Stimulated activated CD4-positive, alpha-beta T cell treated with anti-CD3 and anti-CD28 coated beads, TNF-alpha, amount 100 ng/mL, for 48 hours (primary cell): ENCODE data around the gene DNMT3B.
"Not testable (repeated sequence)": the region's sequence is repeated elsewhere in the genome, so short reads cannot be mapped to it uniquely, and the experiment has no call there.

Source experiments
- DNase-seq, 3 donors: peaks; one replicate each; pipeline ENCODE4 v3.0.0-alpha.2; 2020; ENCODE audit warnings: low read depth in 3 of 3

The DNMT3B gene

DNA sequence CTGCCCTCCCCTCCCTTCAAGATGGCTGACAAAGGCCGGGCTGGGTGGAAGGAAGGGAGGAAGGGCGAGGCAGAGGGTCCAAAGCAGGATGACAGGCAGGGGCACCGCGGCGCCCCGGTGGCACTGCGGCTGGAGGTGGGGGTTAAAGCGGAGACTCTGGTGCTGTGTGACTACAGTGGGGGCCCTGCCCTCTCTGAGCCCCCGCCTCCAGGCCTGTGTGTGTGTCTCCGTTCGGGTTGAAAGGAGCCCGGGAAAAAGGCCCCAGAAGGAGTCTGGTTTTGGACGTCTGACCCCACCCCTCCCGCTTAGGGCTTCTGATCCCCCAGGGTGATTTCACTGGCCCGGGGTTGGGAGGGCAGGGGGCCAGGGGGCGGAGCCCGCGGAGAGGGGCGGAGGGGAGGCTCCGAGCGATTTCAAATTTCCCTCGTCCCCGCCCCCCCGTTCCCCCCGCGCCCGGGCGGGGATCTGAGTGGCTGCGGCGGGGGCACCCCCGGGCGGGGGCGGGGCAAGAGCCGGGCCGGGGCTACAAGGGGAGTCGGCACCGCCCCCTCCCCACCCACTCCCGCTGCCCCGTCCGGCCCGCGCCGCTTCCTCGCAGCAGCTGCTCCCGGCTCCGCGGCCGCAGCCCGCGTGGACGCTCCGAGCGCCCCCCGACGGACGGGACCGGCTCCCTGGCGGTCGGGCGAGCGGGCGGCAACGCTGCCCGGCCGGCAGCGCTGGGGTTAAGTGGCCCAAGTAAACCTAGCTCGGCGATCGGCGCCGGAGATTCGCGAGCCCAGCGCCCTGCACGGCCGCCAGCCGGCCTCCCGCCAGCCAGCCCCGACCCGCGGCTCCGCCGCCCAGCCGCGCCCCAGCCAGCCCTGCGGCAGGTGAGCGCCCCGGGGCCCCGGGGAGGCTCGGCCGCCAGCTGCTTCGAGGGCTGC is at the start of gene DNMT3B:
TSS of gene DNMT3B (plus strand) at position 555 of the 923 bp plus-strand sequence. CDS start 17,939 bp downstream, outside the sequence.
- peak in 2 of 3 donors; percentile 39 to 68 for DNase-seq

DNA sequence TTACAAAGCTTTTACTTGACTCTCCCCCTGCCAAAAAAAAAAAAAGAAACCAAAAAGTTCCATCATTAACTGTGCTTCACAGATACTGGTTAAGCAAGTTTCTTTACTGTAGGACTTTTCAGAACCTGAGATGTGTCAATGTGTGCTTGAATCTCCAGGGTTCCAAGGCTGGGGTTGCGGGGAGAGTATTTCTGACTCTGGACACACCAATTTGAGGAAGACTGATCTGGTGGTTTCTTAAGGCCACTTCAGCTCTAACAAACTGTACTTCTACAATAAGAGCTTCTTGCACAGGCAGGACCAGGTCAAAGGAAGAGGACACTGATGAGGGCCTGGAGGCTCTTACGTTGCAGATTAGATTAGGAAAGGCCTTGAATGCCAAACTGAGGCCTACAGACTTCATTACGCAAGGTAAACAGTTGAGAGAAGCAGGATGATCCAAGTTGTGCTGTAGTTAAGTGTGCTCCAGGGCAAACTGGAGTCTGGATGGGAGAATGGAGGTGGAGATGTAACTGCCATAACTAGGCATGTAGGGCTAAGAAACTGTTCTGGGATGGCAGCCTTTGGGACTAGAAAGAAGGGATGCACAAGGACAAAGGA is 43.3 kb upstream of the DNMT3B start:
- DNase-seq, result no peak

GRCh38 chr20:32727683-32728082 is 34.5 kb upstream of the DNMT3B start:
- no peak for DNase-seq

GRCh38 chr20:32728435-32728834 is 33.8 kb upstream of the DNMT3B start:
- DNase-seq, result not testable (repeated sequence)

- DNase-seq, result not testable (repeated sequence)
Measured at GRCh38 chr20:32729334-32729733, 32.9 kb upstream of the DNMT3B start.

DNA sequence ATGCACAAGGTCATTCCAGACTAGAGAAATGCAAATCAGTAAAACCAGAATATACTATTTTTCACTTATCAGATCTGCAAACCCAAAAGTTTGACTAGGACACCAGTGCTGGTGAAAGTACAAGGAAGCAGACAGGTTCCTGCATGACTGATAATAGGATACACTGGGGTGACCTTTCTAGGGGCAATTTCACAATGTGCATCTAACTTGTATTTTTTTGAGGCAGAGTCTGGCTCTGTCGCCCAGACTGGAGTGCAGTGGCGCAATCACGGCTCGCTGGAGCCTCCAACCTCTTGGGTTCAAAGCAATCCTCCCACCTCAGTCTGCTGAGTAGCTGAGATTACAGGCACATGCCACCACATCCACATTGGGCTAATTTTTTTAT is 30.3 kb upstream of the DNMT3B start:
- DNase-seq, result no peak

DNA sequence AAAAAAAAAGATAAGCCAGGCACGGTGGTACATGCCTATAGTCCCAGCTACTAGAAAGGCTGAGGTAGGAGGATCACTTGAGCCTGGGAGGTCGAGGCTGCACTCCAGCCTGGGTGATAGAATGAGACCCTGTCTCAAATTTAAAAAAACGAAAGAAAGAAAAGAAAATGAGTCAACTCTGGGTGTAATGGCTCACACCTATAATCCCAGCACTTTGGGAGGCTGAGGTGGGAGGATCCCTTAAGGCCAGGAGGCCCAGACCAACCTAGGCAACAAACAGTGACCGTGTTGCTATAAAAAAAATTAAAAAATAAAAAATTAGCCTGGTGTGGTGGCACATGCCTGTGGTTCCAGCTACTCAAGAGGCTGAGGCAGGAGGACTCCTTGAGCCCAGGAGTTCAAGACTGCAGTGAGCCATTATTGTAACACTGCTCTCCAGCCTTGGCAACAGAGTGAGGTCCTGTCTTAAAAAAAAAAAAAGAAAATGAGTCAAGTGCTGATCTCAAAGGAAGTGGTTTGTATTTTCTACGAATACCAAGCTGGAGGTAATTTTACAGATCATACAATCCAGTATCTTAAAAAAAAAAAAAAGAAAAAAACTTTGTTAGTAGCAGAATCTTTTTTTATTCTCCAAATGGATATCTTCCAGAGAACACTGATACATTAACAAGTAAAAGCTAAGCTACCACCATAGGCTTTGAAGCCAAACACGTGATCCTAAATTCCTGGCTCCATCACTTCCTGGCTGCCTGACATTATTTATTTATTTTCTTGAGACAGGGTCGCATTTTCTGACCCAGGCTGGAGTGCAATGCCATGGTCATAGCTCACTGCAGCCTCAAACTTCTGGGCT is 24.6 kb upstream of the DNMT3B start:
- no peak for DNase-seq

DNA sequence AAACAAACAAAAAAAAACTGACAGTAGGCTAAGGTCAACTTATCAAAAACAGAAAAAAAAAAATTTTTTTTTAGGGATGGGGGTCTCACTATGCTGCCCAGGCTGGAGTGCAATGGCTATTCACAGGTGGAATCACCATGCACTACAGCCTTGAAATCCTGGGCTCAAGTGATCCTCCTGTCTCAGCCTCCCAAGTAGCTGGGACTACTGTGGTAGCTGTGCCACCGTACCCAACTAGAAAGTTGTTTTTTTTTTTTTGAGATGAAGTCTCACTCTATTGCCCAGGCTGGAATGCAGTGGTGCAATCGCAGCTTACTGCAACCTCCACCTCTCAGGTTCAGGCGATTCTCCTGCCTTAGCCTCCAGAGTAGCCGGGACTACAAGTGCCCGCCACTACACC is 21.0 kb upstream of the DNMT3B start:
- DNase-seq, result no peak

DNA sequence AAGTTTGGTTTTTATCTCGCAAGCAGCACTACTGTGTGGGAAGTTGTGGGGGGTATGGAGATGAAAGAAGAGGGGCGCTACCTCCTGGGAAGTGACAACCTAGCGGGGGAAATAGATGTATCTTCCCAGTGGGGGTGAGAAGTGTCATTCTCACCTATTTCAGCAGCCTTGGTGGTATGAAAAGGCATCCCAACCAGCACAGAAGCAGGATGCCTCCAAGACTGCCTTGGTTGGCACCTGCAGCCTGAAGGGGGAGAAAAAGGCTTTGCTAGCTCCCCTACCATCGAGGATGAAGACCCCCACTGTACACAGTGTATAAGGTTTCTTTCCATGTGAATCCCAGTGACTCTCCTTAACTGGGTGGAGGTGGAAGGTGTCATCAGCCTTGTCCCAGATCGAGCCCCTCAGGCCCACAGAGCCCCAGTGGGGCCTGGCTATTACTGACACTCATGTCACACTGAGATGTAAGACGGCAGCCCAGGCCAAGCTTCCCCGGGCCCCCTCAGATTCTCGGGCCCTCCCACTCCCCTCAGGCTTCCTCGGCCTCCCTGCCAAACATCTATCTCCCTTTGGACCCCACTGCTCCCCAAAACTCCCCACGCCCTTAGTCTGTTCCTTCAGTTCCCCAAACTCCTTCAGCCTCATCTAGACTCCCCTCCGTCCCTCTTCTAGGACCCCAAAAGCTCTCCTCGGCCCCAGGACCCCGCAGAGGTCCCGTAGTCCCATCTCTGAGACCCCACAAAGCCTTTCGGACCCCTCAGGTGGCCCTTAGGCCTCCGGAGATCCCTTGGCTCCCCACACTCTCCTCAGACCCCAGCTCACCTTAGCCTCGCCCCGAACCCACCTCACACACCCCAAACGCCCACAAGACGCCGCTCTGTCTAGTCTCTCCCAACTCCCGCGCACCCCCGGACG is 19.6 kb upstream of the DNMT3B start:
- DNase-seq, result no peak

DNA sequence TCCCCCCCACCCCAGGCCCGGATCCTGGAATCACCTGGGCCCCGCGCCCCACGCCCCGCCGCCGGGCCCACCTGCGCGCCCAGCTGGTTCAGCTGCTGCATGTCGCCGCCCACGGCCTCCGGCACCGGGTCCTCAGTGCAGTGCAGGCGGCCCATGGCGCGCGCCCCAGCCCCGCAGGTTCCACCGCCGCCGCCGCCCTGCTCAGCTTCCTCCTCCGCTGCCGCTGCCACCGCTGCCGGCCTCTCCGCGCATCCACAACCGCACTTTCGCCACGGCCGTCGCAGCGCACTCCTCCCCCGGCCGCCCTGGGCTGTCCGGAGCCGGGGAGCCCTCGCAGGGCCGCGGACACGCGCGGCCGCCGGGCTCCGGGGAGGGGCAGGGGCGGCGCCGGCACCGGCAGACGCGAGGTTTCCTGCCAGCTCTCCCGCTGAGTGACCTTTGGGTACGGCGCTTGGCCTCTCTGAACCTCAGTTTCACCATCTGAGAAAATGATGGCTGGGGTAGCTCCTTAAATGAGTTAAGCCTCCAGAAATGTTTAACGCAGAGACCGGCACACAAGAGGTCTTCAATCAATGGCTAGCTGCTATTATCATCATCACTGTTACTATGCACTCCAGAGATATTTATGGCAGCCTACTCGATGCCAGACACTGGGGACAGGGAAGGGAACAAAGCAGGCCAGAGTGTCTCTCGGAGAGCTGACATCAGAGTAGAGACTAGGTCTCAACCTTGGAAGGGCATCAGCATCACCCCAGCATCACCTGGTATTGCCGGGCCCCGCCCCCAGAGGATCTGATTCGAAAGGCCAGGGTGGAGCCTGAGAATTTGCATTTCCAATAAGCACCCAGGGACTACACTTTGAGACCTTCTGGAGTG is 18.7 kb upstream of the DNMT3B start, which contains the start of gene COMMD7:
TSS of gene COMMD7 (minus strand) at position 231 of the 876 bp plus-strand sequence. CDS start at position 155, 76 bp downstream.
- DNase-seq, result peak; percentile 47 to 78 (median 64)

DNA sequence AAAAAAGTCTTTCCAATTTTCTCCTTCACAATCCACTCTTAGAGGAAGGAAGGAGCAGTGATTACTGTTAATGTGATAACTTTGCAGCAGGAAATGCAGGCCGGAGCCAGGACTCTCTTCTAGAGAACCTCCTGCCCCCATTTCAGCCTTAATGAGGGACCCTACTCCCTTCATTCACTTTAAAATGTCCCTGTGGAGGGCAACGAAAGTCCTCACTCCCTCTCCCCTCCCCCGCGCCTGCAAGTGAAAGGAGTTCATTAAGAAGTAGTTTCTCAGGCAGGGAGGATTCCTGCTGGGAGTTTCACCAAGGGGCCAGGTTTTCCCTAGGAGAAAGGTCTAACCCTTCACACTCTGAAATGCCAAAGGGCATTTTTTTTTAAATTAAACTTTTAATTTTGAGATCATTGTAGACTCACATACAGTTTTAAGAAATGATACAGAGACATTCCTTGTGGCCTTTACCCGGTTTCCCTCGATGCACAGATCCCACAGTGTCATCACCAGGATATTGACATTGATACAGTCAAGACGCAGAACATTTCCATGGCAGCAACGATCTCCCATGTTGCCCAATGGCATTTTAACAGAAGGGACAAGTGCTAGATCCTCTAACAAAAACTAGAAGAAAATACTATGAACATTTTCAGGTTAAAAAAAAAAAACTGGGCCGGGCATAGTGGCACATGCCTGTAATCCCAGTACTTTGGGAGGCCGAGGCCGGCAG is 12.1 kb upstream of the DNMT3B start:
- DNase-seq, result no peak

- DNase-seq, result no peak
Measured at GRCh38 chr20:32751293-32751692, 10.9 kb upstream of the DNMT3B start.

- DNase-seq, result no peak
Measured at GRCh38 chr20:32751702-32752457, 10.3 kb upstream of the DNMT3B start.

- DNase-seq, result no peak
Measured at GRCh38 chr20:32752458-32753250, 9.5 kb upstream of the DNMT3B start.

GRCh38 chr20:32753731-32754130 is 8.5 kb upstream of the DNMT3B start:
- no peak for DNase-seq

GRCh38 chr20:32756156-32756555 is 6.0 kb upstream of the DNMT3B start:
- DNase-seq, result no peak

GRCh38 chr20:32761417-32761830 is 761 bp upstream of the DNMT3B start:
- DNase-seq, result no peak

DNA sequence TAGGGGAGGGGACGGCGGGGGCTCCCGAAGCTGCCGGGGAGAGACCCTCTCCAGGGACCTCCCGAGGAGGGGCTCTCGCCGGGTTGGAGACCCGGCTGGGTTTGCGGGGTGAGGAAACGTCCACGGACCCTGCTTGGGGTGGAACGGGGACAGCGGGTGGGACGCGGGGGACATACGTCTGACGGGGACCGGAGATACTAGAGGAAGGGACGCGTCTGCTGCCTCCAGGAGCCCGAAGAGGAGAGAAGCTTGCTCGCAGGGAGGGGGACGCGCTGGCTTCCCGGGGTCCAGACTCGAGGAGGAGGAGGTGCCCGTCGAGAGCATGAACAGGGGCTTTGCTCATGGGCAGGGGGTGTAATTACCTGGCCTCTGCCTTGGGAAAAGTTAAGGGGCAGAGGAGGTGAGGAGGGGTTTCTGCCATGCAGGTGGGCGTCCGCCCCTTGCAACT is 593 bp downstream of the DNMT3B start:
- DNase-seq, result no peak
